ACC112 (cell line): ENCODE results near the gene SEH1L.

ENCODE experiments used
- H2AFZ ChIP-seq: fragments of 200-600 bp; sonication (generic); one replicate; pipeline ENCODE4 v1.6.0; 2017; ENCODE audit warnings: antibody characterized with exemption, low read length; ENCODE audit not compliant: unreplicated experiment
- H3K27ac ChIP-seq: fragments of 200-600 bp; sonication (generic); 2 replicates; pipeline ENCODE4 v1.5.1; 2014; ENCODE audit warnings: low read depth, mild to moderate bottlenecking, antibody characterized with exemption, low read length, moderate library complexity
- H3K27me3 ChIP-seq: fragments of 200-600 bp; sonication (generic); 2 replicates; pipeline ENCODE4 v1.6.1; 2014; ENCODE audit warnings: mild to moderate bottlenecking, antibody characterized with exemption, low read length, moderate library complexity, mixed read lengths; ENCODE audit not compliant: insufficient read depth
- H3K36me3 ChIP-seq: fragments of 200-600 bp; sonication (generic); 2 replicates; pipeline ENCODE4 v1.6.1; 2016; ENCODE audit warnings: mild to moderate bottlenecking, antibody characterized with exemption, low read length, moderate library complexity, mixed read lengths; ENCODE audit not compliant: insufficient read depth
- H3K4me1 ChIP-seq: fragments of 200-600 bp; sonication (generic); one replicate; pipeline ENCODE4 v1.6.1; 2016; ENCODE audit warnings: low read length, mixed read lengths; ENCODE audit not compliant: insufficient read depth, unreplicated experiment, control insufficient read depth
- H3K4me3 ChIP-seq: fragments of 200-600 bp; sonication (generic); 2 replicates; pipeline ENCODE4 v1.5.1; 2014; ENCODE audit warnings: mild to moderate bottlenecking, low read depth, low read length
- H3K79me2 ChIP-seq: fragments of 200-600 bp; sonication (generic); one replicate; pipeline ENCODE4 v1.6.0; 2016; ENCODE audit warnings: low read length; ENCODE audit not compliant: control insufficient read depth, unreplicated experiment, insufficient read depth

Gene SEH1L

GRCh38 chr18:12944709-12945108 lies 3.1 kb upstream of the SEH1L start:
- Histone ChIP-seq H3K27me3 (no peaks in the 10 kb centered on the region), H3K79me2 (peaks cover 19% of the 10 kb centered on the region), H3K27ac (no peak overlapping the region)

GRCh38 chr18:12946549-12947284 lies 1.1 kb upstream of the SEH1L start:
- Histone ChIP-seq H2AFZ (peak overlapping the region; percentile 74), H3K4me3 (peak overlapping the region; percentile 85), H3K36me3 (peaks cover 16% of the 10 kb centered on the region), H3K4me1 (peaks cover 27% of the 10 kb centered on the region), H3K79me2 (peaks cover 37% of the 10 kb centered on the region), H3K27ac (peak overlapping the region; percentile 90), H3K27me3 (no peaks in the 10 kb centered on the region)

More at GRCh38 chr18:12944709-12945108, 3.1 kb upstream of the SEH1L start:
- Histone ChIP-seq H3K4me3 (no peak overlapping the region), H3K4me1 (peaks cover 18% of the 10 kb centered on the region), H3K36me3 (peaks cover 5% of the 10 kb centered on the region; the same call in 1 of the 2 replicates), H2AFZ (no peak overlapping the region)

GRCh38 chr18:12948050-12948804 lies 416 bp downstream of the SEH1L start:
- Histone ChIP-seq H3K27ac (peak overlapping the region; percentile 87), H3K4me3 (peak overlapping the region; percentile 89), H3K4me1 (peaks cover 27% of the 10 kb centered on the region), H3K79me2 (peaks cover 48% of the 10 kb centered on the region), H2AFZ (peak overlapping the region; percentile 86), H3K36me3 (peaks cover 21% of the 10 kb centered on the region), H3K27me3 (no peaks in the 10 kb centered on the region)

GRCh38 chr18:12958478-12958877 lies 10.7 kb downstream of the SEH1L start:
- Histone ChIP-seq H3K36me3 (peaks cover 50% of the 10 kb centered on the region), H3K27ac (no peak overlapping the region), H3K79me2 (peaks cover 39% of the 10 kb centered on the region), H2AFZ (no peak overlapping the region), H3K4me3 (no peak overlapping the region), H3K27me3 (no peaks in the 10 kb centered on the region), H3K4me1 (no peaks in the 10 kb centered on the region)

GRCh38 chr18:12960395-12960794 lies 12.6 kb downstream of the SEH1L start:
- H3K36me3 ChIP-seq, result peaks cover 50% of the 10 kb centered on the region
- no peaks in the 10 kb centered on the region for H3K27me3 ChIP-seq
- H3K4me3 ChIP-seq, result no peak overlapping the region
- H2AFZ ChIP-seq, result no peak overlapping the region
- H3K27ac ChIP-seq, result no peak overlapping the region
- H3K4me1 ChIP-seq, result no peaks in the 10 kb centered on the region
- H3K79me2 ChIP-seq, result peaks cover 38% of the 10 kb centered on the region

- Histone ChIP-seq H3K79me2 (peaks cover 41% of the 10 kb centered on the region), H3K27me3 (no peaks in the 10 kb centered on the region), H3K36me3 (peaks cover 54% of the 10 kb centered on the region), H2AFZ (no peak overlapping the region), H3K27ac (no peak overlapping the region), H3K4me1 (no peaks in the 10 kb centered on the region), H3K4me3 (no peak overlapping the region)
Measured at GRCh38 chr18:12960853-12961397, 13.1 kb downstream of the SEH1L start.

GRCh38 chr18:12963069-12963468 lies 15.3 kb downstream of the SEH1L start:
- Histone ChIP-seq H2AFZ (no peak overlapping the region), H3K27ac (no peak overlapping the region), H3K27me3 (no peaks in the 10 kb centered on the region), H3K79me2 (peaks cover 41% of the 10 kb centered on the region), H3K36me3 (peaks cover 47% of the 10 kb centered on the region), H3K4me3 (no peak overlapping the region), H3K4me1 (no peaks in the 10 kb centered on the region)

GRCh38 chr18:12968115-12968514 lies 20.3 kb downstream of the SEH1L start:
- Histone ChIP-seq H3K4me3 (no peak overlapping the region), H3K27ac (no peak overlapping the region), H3K79me2 (peaks cover 6% of the 10 kb centered on the region), H3K4me1 (no peaks in the 10 kb centered on the region), H3K27me3 (no peaks in the 10 kb centered on the region), H2AFZ (no peak overlapping the region), H3K36me3 (peaks cover 33% of the 10 kb centered on the region)

GRCh38 chr18:12968619-12969018 lies 20.8 kb downstream of the SEH1L start:
- no peak overlapping the region for H3K27ac ChIP-seq
- no peaks in the 10 kb centered on the region for H3K27me3 ChIP-seq
- no peaks in the 10 kb centered on the region for H3K4me1 ChIP-seq
- H3K36me3 ChIP-seq, result peaks cover 28% of the 10 kb centered on the region
- peaks cover 6% of the 10 kb centered on the region for H3K79me2 ChIP-seq
- H3K4me3 ChIP-seq, result no peak overlapping the region
- H2AFZ ChIP-seq, result no peak overlapping the region

- H3K36me3 ChIP-seq, result peaks cover 12% of the 10 kb centered on the region
- peaks cover 9% of the 10 kb centered on the region for H3K4me1 ChIP-seq
- no peak overlapping the region for H3K27ac ChIP-seq
- no peak overlapping the region for H3K4me3 ChIP-seq
- no peaks in the 10 kb centered on the region for H3K27me3 ChIP-seq
- peaks cover 2% of the 10 kb centered on the region for H3K79me2 ChIP-seq
- no peak overlapping the region for H2AFZ ChIP-seq
Measured at GRCh38 chr18:12973562-12974213, 25.9 kb downstream of the SEH1L start.
